ENCODE data around the gene SNRNP48.

DNA sequence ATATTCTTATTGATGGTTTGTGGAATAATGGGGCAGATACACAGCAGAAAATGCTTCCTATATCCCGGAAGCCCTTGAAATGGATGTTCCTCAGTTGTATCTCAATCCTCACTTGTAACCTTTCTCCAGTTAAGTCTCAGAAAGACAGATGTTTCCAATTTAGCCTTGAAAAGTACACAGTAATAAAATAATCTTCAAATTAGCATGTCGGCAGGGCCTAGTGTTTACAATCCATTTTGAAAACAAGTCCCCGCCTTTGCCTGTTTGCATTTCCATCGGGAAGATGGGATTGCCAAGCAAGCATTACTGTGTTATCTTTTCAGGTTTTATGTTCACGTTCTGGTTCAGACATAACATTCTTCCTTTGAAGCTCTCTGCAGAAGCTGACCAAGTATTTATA is 41.5 kb downstream of the SNRNP48 start:
- TF ChIP-seq, protein P1, sequence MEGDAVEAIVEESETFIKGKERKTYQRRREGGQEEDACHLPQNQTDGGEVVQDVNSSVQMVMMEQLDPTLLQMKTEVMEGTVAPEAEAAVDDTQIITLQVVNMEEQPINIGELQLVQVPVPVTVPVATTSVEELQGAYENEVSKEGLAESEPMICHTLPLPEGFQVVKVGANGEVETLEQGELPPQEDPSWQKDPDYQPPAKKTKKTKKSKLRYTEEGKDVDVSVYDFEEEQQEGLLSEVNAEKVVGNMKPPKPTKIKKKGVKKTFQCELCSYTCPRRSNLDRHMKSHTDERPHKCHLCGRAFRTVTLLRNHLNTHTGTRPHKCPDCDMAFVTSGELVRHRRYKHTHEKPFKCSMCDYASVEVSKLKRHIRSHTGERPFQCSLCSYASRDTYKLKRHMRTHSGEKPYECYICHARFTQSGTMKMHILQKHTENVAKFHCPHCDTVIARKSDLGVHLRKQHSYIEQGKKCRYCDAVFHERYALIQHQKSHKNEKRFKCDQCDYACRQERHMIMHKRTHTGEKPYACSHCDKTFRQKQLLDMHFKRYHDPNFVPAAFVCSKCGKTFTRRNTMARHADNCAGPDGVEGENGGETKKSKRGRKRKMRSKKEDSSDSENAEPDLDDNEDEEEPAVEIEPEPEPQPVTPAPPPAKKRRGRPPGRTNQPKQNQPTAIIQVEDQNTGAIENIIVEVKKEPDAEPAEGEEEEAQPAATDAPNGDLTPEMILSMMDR (conservative IDR thresholded peaks at IDR 0.05 in 1 of 2, IDR thresholded peaks at IDR 0.05 in 1 of 2; ENCODE audit: extremely low read depth in 1 of 2, insufficient read depth in 1 of 2, low read depth in 1 of 2, low read length in 2 of 2), result no peak
- no peak for TF ChIP-seq EZH2 (IDR thresholded peaks at IDR 0.05; ENCODE audit: borderline replicate concordance, low read length)
